ENCODE data around the gene SIN3B. TPM values are rescaled to one million over a fixed set of nuclear protein-coding genes. Genes with fewer than 3 reads are reported as not detected.

The SIN3B gene
- total and polyA plus RNA-seq, 12 donors: 13.9 to 37.7 (median 24.8) TPM

DNA sequence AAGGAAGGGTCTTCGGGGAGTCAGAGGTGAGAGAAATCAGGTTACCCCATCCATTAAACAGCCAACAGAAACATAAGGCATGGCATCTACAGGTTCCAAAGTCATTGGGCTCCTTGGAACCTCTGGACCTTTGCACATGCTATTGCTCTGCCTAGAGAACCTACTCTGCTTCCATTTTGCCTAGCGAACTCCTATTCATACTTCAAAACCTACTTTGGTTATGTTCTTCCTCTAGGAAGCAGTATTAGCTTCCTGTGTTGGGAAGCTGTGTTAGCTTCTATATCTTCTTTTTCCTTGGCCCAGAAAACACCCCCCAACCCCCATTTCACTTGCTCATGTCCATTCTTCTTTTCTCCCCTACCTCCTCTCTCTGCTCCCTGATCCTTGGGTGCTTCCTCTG, 99.2 kb downstream of the SIN3B start:
- H3K4me1 ChIP-seq: no peaks in the 10 kb centered on the region
- 90 to 94% methylated on average over 2 of the region's 2 CpGs for WGBS, 2 donors
- DNase-seq (no peak), ATAC-seq (no peak)
- no peaks in the 10 kb centered on the region for H3K27me3 ChIP-seq
- TF ChIP-seq, protein P1, sequence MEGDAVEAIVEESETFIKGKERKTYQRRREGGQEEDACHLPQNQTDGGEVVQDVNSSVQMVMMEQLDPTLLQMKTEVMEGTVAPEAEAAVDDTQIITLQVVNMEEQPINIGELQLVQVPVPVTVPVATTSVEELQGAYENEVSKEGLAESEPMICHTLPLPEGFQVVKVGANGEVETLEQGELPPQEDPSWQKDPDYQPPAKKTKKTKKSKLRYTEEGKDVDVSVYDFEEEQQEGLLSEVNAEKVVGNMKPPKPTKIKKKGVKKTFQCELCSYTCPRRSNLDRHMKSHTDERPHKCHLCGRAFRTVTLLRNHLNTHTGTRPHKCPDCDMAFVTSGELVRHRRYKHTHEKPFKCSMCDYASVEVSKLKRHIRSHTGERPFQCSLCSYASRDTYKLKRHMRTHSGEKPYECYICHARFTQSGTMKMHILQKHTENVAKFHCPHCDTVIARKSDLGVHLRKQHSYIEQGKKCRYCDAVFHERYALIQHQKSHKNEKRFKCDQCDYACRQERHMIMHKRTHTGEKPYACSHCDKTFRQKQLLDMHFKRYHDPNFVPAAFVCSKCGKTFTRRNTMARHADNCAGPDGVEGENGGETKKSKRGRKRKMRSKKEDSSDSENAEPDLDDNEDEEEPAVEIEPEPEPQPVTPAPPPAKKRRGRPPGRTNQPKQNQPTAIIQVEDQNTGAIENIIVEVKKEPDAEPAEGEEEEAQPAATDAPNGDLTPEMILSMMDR (IDR thresholded peaks at IDR 0.05): no peak
- no peak overlapping the region for H3K4me3 ChIP-seq
- intact Hi-C loops (cut with DNase I): no loop called here
- H3K9me3 ChIP-seq: peaks cover 0 to 25% (median 3%) of the 10 kb centered on the region in 11 donors
- no peak overlapping the region for H3K27ac ChIP-seq
- H3K36me3 ChIP-seq: peaks cover 0 to 3% (median 0%) of the 10 kb centered on the region in 9 donors

GRCh38 chr19:16928916-16929315, 99.7 kb downstream of the SIN3B start:
- intact Hi-C loops (cut with DNase I): no loop called here
- no peak for ATAC-seq
- Histone ChIP-seq H3K36me3 (no peaks in the 10 kb centered on the region), H3K4me3 (no peak overlapping the region), H3K4me1 (no peaks in the 10 kb centered on the region), H3K9me3 (peaks cover 0 to 30% (median 3%) of the 10 kb centered on the region in 11 donors), H3K27me3 (no peaks in the 10 kb centered on the region), H3K27ac (no peak overlapping the region)
- DNase-seq: no peak
- WGBS, 2 donors: 92 to 93% methylated on average over 10 of the region's 10 CpGs
- TF ChIP-seq, protein P1 (IDR thresholded peaks at IDR 0.05): no peak

Other genes with a start within 250 kb of the SIN3B start
- gene MED26, start 201.2 kb upstream of the SIN3B start, total RNA-seq: 1 to 10 TPM; 3.3 to 6.9 (median 4.6) TPM
- gene MED26, start 201.2 kb upstream of the SIN3B start, polyA plus RNA-seq: 1 to 10 TPM; 3.8 to 5.1 TPM
- gene SMIM7, start 169.3 kb upstream of the SIN3B start, total RNA-seq: 10 to 100 TPM; 32.0 to 43.2 (median 37.4) TPM
- 10 to 100 TPM; 41.8 to 68.1 TPM for gene SMIM7, start 169.3 kb upstream of the SIN3B start, polyA plus RNA-seq
- gene TMEM38A, start 168.3 kb upstream of the SIN3B start, total RNA-seq: 10 to 100 TPM; 17.2 to 41.4 (median 30.0) TPM
- 10 to 100 TPM; 18.5 to 29.6 TPM for gene TMEM38A, start 168.3 kb upstream of the SIN3B start, polyA plus RNA-seq
- under 1 TPM in 6 of 10 donors, not detected in 4; 0.03 to 0.16 (median 0.05) TPM for gene NWD1, start 109.6 kb upstream of the SIN3B start, total RNA-seq
- under 1 TPM; under 0.01 to 0.01 TPM for gene NWD1, start 109.6 kb upstream of the SIN3B start, polyA plus RNA-seq
- 1 to 10 TPM in 5 of 10 donors, under 1 TPM in 5; 0.13 to 8.3 (median 1.1) TPM for gene F2RL3, start 59.6 kb downstream of the SIN3B start, total RNA-seq
- gene F2RL3, start 59.6 kb downstream of the SIN3B start, polyA plus RNA-seq: 1 to 10 TPM; 2.5 to 3.4 TPM
- gene CPAMD8, start 197.4 kb downstream of the SIN3B start, total RNA-seq: 10 to 100 TPM in 6 of 10 donors, 1 to 10 TPM in 4; 4.8 to 30.4 (median 10.5) TPM
- 10 to 100 TPM; 11.0 to 77.9 TPM for gene CPAMD8, start 197.4 kb downstream of the SIN3B start, polyA plus RNA-seq
- 1 to 10 TPM; 2.0 to 9.1 (median 4.7) TPM for gene HAUS8, start 246.1 kb downstream of the SIN3B start, total RNA-seq
- gene HAUS8, start 246.1 kb downstream of the SIN3B start, polyA plus RNA-seq: 10 to 100 TPM in 1 of 2 donors, 1 to 10 TPM in 1; 4.4 to 10.2 TPM
- gene MYO9B, start 246.4 kb downstream of the SIN3B start, total RNA-seq: 10 to 100 TPM; 19.9 to 55.0 (median 27.5) TPM
- gene MYO9B, start 246.4 kb downstream of the SIN3B start, polyA plus RNA-seq: 10 to 100 TPM; 27.9 to 55.2 TPM